Measurements from ENCODE around the gene TRERF1.
A peak's percentile ranks its signal among the peaks of the same experiment; 100 is the strongest.

The TRERF1 gene

DNA sequence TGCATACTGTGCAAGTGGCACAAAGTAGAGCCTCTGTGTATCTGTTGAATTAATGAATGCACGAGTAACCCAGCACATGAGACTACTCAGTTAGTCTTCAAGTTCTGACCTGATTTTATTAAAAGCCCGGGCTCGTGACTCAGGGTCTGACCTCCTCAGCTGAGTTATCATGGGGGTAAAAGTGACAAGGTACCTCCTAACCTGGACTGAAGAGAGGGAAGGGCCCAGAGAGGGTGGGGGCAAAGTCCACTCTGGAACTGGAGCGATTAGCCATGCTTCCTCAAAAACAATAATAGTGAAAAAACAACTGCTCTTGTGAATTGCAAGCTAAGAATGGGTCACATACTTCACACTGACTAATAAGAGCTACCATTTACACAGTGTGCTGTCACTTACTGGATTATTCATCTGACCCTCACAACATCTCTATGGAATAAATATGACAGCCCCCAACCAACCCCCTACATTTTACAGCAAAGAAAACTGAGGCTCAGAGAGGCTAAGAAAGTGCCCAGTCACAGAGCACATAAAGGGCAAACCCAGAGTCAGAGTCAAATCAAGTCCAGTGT is 26.7 kb downstream of the TRERF1 start:
- Mint-ChIP-seq H3K4me3 (no peak overlapping the region), H3K9me3 (no peaks in the 10 kb centered on the region), H3K4me1 (ENCODE audit: low read depth) (peaks cover 56% of the 10 kb centered on the region), H3K27me3 (ENCODE audit: low read depth) (no peaks in the 10 kb centered on the region), H3K36me3 (ENCODE audit: low read depth) (peaks cover 31% of the 10 kb centered on the region), H3K27ac (no peak overlapping the region)

DNA sequence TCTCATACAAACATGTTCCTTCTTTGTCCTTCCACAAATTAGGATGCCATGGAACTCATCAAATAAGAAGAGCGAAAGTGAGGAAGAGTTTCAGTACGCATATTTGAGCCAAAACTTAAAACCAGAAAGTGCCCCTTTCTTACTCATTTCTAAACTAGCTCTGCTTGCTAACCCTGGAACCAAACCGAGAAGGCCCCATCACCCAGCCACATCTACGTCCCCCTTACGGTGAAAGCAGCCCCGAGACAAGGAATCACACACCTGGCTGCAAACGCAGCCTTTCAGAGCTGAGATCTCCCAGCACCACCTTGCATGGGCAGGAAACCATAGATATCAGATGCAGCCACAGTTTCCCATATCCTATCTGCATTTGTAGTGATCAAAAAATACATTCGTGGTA is 28.5 kb downstream of the TRERF1 start:
- H3K27me3 Mint-ChIP-seq (ENCODE audit: low read depth), result no peaks in the 10 kb centered on the region
- peak overlapping the region; percentile 58 for H3K4me3 Mint-ChIP-seq
- H3K4me1 Mint-ChIP-seq (ENCODE audit: low read depth), result peaks cover 50% of the 10 kb centered on the region
- H3K36me3 Mint-ChIP-seq (ENCODE audit: low read depth), result peaks cover 19% of the 10 kb centered on the region
- H3K9me3 Mint-ChIP-seq, result no peaks in the 10 kb centered on the region
- peak overlapping the region; percentile 31 for H3K27ac Mint-ChIP-seq

GRCh38 chr6:42420741-42421140 is 31.0 kb downstream of the TRERF1 start:
- no peaks in the 10 kb centered on the region for H3K27me3 Mint-ChIP-seq (ENCODE audit: low read depth)
- H3K4me1 Mint-ChIP-seq (ENCODE audit: low read depth), result peaks cover 62% of the 10 kb centered on the region
- no peaks in the 10 kb centered on the region for H3K9me3 Mint-ChIP-seq
- no peak overlapping the region for H3K27ac Mint-ChIP-seq
- peaks cover 12% of the 10 kb centered on the region for H3K36me3 Mint-ChIP-seq (ENCODE audit: low read depth)
- no peak overlapping the region for H3K4me3 Mint-ChIP-seq

GRCh38 chr6:42419490-42420280 is 32.0 kb downstream of the TRERF1 start:
- peaks cover 61% of the 10 kb centered on the region for H3K4me1 Mint-ChIP-seq (ENCODE audit: low read depth)
- H3K9me3 Mint-ChIP-seq, result no peaks in the 10 kb centered on the region
- H3K36me3 Mint-ChIP-seq (ENCODE audit: low read depth), result peaks cover 10% of the 10 kb centered on the region
- no peaks in the 10 kb centered on the region for H3K27me3 Mint-ChIP-seq (ENCODE audit: low read depth)
- H3K4me3 Mint-ChIP-seq, result no peak overlapping the region
- no peak overlapping the region for H3K27ac Mint-ChIP-seq

GRCh38 chr6:42418724-42419123 is 33.0 kb downstream of the TRERF1 start:
- Mint-ChIP-seq H3K27me3 (ENCODE audit: low read depth) (no peaks in the 10 kb centered on the region), H3K27ac (no peak overlapping the region), H3K4me1 (ENCODE audit: low read depth) (peaks cover 62% of the 10 kb centered on the region), H3K4me3 (no peak overlapping the region), H3K36me3 (ENCODE audit: low read depth) (peaks cover 11% of the 10 kb centered on the region), H3K9me3 (no peaks in the 10 kb centered on the region)

- Mint-ChIP-seq H3K9me3 (no peaks in the 10 kb centered on the region), H3K4me3 (peak overlapping the region; percentile 29), H3K27me3 (ENCODE audit: low read depth) (no peaks in the 10 kb centered on the region), H3K27ac (peak overlapping the region; percentile 55), H3K4me1 (ENCODE audit: low read depth) (peaks cover 56% of the 10 kb centered on the region), H3K36me3 (ENCODE audit: low read depth) (peaks cover 12% of the 10 kb centered on the region)
Measured at GRCh38 chr6:42417641-42418112, 34.0 kb downstream of the TRERF1 start.

GRCh38 chr6:42411406-42411805 is 40.3 kb downstream of the TRERF1 start:
- Mint-ChIP-seq H3K4me3 (no peak overlapping the region), H3K36me3 (ENCODE audit: low read depth) (peaks cover 26% of the 10 kb centered on the region), H3K27me3 (ENCODE audit: low read depth) (no peaks in the 10 kb centered on the region), H3K4me1 (ENCODE audit: low read depth) (peaks cover 50% of the 10 kb centered on the region), H3K27ac (no peak overlapping the region), H3K9me3 (no peaks in the 10 kb centered on the region)

- Mint-ChIP-seq H3K36me3 (ENCODE audit: low read depth) (peaks cover 29% of the 10 kb centered on the region), H3K9me3 (no peaks in the 10 kb centered on the region), H3K27ac (no peak overlapping the region), H3K4me3 (no peak overlapping the region), H3K4me1 (ENCODE audit: low read depth) (peaks cover 51% of the 10 kb centered on the region), H3K27me3 (ENCODE audit: low read depth) (no peaks in the 10 kb centered on the region)
Measured at GRCh38 chr6:42410861-42411260, 40.9 kb downstream of the TRERF1 start.

DNA sequence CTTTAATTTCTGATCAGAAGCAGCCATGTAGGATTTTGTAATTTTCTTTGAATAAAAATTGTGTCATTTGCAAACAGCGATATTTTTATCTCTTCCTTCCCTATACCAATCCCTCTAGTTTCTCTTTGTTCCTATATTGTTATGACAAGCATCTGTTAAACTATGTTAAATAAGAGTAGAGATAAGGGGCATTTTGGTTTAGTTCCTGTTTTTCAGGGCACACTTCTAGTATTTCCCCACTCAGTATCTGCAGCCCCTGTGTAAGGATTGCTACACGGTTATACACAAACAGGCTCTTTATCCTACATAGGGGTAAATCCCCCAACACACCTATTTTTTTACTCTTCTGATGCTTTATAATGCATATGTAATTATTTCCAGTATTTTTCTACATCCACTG is 42.1 kb downstream of the TRERF1 start:
- H3K27me3 Mint-ChIP-seq (ENCODE audit: low read depth), result no peaks in the 10 kb centered on the region
- H3K27ac Mint-ChIP-seq, result no peak overlapping the region

GRCh38 chr6:42407379-42407778 is 44.3 kb downstream of the TRERF1 start:
- peak overlapping the region; percentile 19 for H3K4me3 Mint-ChIP-seq
- H3K9me3 Mint-ChIP-seq, result no peaks in the 10 kb centered on the region
- peak overlapping the region; percentile 7 for H3K27ac Mint-ChIP-seq
- H3K36me3 Mint-ChIP-seq (ENCODE audit: low read depth), result peaks cover 31% of the 10 kb centered on the region
- peaks cover 62% of the 10 kb centered on the region for H3K4me1 Mint-ChIP-seq (ENCODE audit: low read depth)
- H3K27me3 Mint-ChIP-seq (ENCODE audit: low read depth), result no peaks in the 10 kb centered on the region

More for the DNA sequence above, 42.1 kb downstream of the TRERF1 start:
- Mint-ChIP-seq H3K4me1 (ENCODE audit: low read depth) (peaks cover 52% of the 10 kb centered on the region), H3K36me3 (ENCODE audit: low read depth) (peaks cover 31% of the 10 kb centered on the region), H3K4me3 (no peak overlapping the region), H3K9me3 (no peaks in the 10 kb centered on the region)

GRCh38 chr6:42406306-42407280 is 45.1 kb downstream of the TRERF1 start:
- Mint-ChIP-seq H3K27me3 (ENCODE audit: low read depth) (no peaks in the 10 kb centered on the region), H3K9me3 (no peaks in the 10 kb centered on the region), H3K36me3 (ENCODE audit: low read depth) (peaks cover 28% of the 10 kb centered on the region), H3K27ac (peak overlapping the region; percentile 57), H3K4me1 (ENCODE audit: low read depth) (peaks cover 68% of the 10 kb centered on the region), H3K4me3 (no peak overlapping the region)

- H3K27ac Mint-ChIP-seq, result peak overlapping the region; percentile 92
- no peaks in the 10 kb centered on the region for H3K27me3 Mint-ChIP-seq (ENCODE audit: low read depth)
- peaks cover 71% of the 10 kb centered on the region for H3K4me1 Mint-ChIP-seq (ENCODE audit: low read depth)
- H3K36me3 Mint-ChIP-seq (ENCODE audit: low read depth), result peaks cover 27% of the 10 kb centered on the region
- H3K4me3 Mint-ChIP-seq, result no peak overlapping the region
- no peaks in the 10 kb centered on the region for H3K9me3 Mint-ChIP-seq
Measured at GRCh38 chr6:42405021-42405420, 46.7 kb downstream of the TRERF1 start.

GRCh38 chr6:42404484-42404883 is 47.2 kb downstream of the TRERF1 start:
- H3K9me3 Mint-ChIP-seq, result no peaks in the 10 kb centered on the region
- H3K27me3 Mint-ChIP-seq (ENCODE audit: low read depth), result no peaks in the 10 kb centered on the region
- peak overlapping the region; percentile 77 for H3K4me3 Mint-ChIP-seq
- peak overlapping the region; percentile 92 for H3K27ac Mint-ChIP-seq
- peaks cover 72% of the 10 kb centered on the region for H3K4me1 Mint-ChIP-seq (ENCODE audit: low read depth)
- H3K36me3 Mint-ChIP-seq (ENCODE audit: low read depth), result peaks cover 28% of the 10 kb centered on the region

DNA sequence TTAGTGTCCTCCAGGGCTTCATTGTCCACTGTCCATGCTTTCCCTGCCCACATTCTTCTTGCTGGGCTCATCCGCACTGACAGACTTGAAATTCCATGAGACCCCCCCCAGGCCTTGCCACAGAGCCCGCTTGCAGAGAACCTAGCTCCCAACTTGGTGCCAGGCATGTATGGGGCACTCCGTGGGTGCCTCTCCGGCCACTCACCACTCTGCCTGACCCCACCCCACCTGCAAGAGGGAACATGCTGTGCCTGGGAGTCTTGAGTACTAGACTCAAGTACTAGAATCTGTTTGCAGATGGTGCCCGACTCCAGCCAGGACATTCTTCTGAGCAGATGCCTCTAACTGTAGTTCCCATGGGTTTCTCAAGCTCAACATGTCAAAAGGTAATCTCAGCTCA is 47.9 kb downstream of the TRERF1 start:
- Mint-ChIP-seq H3K9me3 (no peaks in the 10 kb centered on the region), H3K4me3 (no peak overlapping the region), H3K27ac (peak overlapping the region; percentile 92), H3K36me3 (ENCODE audit: low read depth) (peaks cover 26% of the 10 kb centered on the region), H3K4me1 (ENCODE audit: low read depth) (peaks cover 75% of the 10 kb centered on the region), H3K27me3 (ENCODE audit: low read depth) (no peaks in the 10 kb centered on the region)
